Cardiac muscle cell (in vitro differentiated cells and primary cell): ENCODE results near the gene DDR2. TPM values are rescaled to one million over a fixed set of nuclear protein-coding genes. Genes with fewer than 3 reads are reported as not detected.

Source experiments
- DNase-seq, 2 donors: peaks; one replicate each; pipeline versions ENCODE4 v3.0.0 to v3.0.0-alpha.2; 2010 to 2017; ENCODE audit warnings: low read depth in 1 of 2, low spot score in 1 of 2
- H3K27ac ChIP-seq: fragments of 200-600 bp; sonication (generic); 2 replicates; pipeline ENCODE4 v1.5.1; 2016
- H3K27me3 ChIP-seq: fragments of 200-600 bp; sonication (generic); 2 replicates; pipeline ENCODE4 v1.6.0; 2016; ENCODE audit warnings: control low read depth
- H3K36me3 ChIP-seq: fragments of 200-600 bp; sonication (generic); 2 replicates; pipeline ENCODE4 v1.5.1; 2016; ENCODE audit warnings: control low read depth
- H3K4me1 ChIP-seq: fragments of 200-600 bp; sonication (generic); 2 replicates; pipeline ENCODE4 v1.8.1; 2017; ENCODE audit warnings: low read depth, mild to moderate bottlenecking, mixed run types
- H3K4me3 ChIP-seq: fragments of 200-600 bp; sonication (generic); 2 replicates; pipeline ENCODE4 v1.5.1; 2016; ENCODE audit warnings: mild to moderate bottlenecking
- H3K9me3 ChIP-seq: fragments of 200-600 bp; sonication (generic); 2 replicates; pipeline ENCODE4 v1.5.1; 2017; ENCODE audit warnings: low read depth, mild to moderate bottlenecking, control low read depth
- CTCF ChIP-seq: IDR thresholded peaks from 2 replicates; pipeline ENCODE4 v1.5.1; 2012; ENCODE audit warnings: low read depth, mild to moderate bottlenecking, low read length
- polyA plus RNA-seq: library from polyadenylated mRNA; unstranded; fragments of >200 nt; fragmentation: Nextera tagmentation; extraction: Ambion mirVana; gene quantifications from 2 replicates; pipeline ENCODE4 v1.2.1, GENCODE V29; 2016
- total RNA-seq: library from RNA; depleted of rRNA; stranded (reverse); fragments of >200 nt; gene quantifications from 2 replicates; pipeline ENCODE4 v1.2.3, GENCODE V29; 2016

The DDR2 gene
- total and polyA plus RNA-seq, 2 experiments from 2014 or later: 1.3 to 1.4 TPM

- H3K4me3 ChIP-seq: no peak overlapping the region
- no peaks in the 10 kb centered on the region for H3K4me1 ChIP-seq
- H3K9me3 ChIP-seq: no peaks in the 10 kb centered on the region
- no peaks in the 10 kb centered on the region for H3K36me3 ChIP-seq
- H3K27ac ChIP-seq: no peak overlapping the region
- TF ChIP-seq CTCF: no peak
- H3K27me3 ChIP-seq: no peaks in the 10 kb centered on the region
- no peak for DNase-seq
These were observed 55.6 kb downstream of the DDR2 start for GRCh38 chr1:162687870-162688269.

- H3K9me3 ChIP-seq: no peaks in the 10 kb centered on the region
- no peaks in the 10 kb centered on the region for H3K27me3 ChIP-seq
- no peak overlapping the region for H3K4me3 ChIP-seq
- H3K27ac ChIP-seq: no peak overlapping the region
- DNase-seq: no peak
- no peaks in the 10 kb centered on the region for H3K36me3 ChIP-seq
- H3K4me1 ChIP-seq: no peaks in the 10 kb centered on the region
- no peak for TF ChIP-seq CTCF
These were observed 56.3 kb downstream of the DDR2 start for GRCh38 chr1:162688521-162688920.

GRCh38 chr1:162688931-162689330 lies 56.7 kb downstream of the DDR2 start:
- no peaks in the 10 kb centered on the region for H3K27me3 ChIP-seq
- no peak for DNase-seq
- no peaks in the 10 kb centered on the region for H3K4me1 ChIP-seq
- TF ChIP-seq CTCF: no peak
- H3K9me3 ChIP-seq: no peaks in the 10 kb centered on the region
- no peaks in the 10 kb centered on the region for H3K36me3 ChIP-seq
- H3K4me3 ChIP-seq: no peak overlapping the region
- no peak overlapping the region for H3K27ac ChIP-seq

- H3K27ac ChIP-seq: no peak overlapping the region
These were observed 57.7 kb downstream of the DDR2 start for GRCh38 chr1:162689745-162690671.

More at GRCh38 chr1:162689745-162690671, 57.7 kb downstream of the DDR2 start:
- no peaks in the 10 kb centered on the region for H3K27me3 ChIP-seq
- H3K36me3 ChIP-seq: no peaks in the 10 kb centered on the region
- no peak overlapping the region for H3K4me3 ChIP-seq
- H3K9me3 ChIP-seq: no peaks in the 10 kb centered on the region
- TF ChIP-seq CTCF: no peak
- no peaks in the 10 kb centered on the region for H3K4me1 ChIP-seq
- DNase-seq: no peak
